GM20431 (cell line): ENCODE data around the gene EVC2.

ENCODE experiments used
- in situ Hi-C: fragments of 300-500 bp; cut with MseI, MboI; formaldehyde crosslinking; loops from one replicate; pipeline ENCODE4 v1.15.0; 2020; ENCODE audit warnings: low sequenced_read_pairs; ENCODE audit not compliant: unreplicated experiment

The EVC2 gene, protein sequence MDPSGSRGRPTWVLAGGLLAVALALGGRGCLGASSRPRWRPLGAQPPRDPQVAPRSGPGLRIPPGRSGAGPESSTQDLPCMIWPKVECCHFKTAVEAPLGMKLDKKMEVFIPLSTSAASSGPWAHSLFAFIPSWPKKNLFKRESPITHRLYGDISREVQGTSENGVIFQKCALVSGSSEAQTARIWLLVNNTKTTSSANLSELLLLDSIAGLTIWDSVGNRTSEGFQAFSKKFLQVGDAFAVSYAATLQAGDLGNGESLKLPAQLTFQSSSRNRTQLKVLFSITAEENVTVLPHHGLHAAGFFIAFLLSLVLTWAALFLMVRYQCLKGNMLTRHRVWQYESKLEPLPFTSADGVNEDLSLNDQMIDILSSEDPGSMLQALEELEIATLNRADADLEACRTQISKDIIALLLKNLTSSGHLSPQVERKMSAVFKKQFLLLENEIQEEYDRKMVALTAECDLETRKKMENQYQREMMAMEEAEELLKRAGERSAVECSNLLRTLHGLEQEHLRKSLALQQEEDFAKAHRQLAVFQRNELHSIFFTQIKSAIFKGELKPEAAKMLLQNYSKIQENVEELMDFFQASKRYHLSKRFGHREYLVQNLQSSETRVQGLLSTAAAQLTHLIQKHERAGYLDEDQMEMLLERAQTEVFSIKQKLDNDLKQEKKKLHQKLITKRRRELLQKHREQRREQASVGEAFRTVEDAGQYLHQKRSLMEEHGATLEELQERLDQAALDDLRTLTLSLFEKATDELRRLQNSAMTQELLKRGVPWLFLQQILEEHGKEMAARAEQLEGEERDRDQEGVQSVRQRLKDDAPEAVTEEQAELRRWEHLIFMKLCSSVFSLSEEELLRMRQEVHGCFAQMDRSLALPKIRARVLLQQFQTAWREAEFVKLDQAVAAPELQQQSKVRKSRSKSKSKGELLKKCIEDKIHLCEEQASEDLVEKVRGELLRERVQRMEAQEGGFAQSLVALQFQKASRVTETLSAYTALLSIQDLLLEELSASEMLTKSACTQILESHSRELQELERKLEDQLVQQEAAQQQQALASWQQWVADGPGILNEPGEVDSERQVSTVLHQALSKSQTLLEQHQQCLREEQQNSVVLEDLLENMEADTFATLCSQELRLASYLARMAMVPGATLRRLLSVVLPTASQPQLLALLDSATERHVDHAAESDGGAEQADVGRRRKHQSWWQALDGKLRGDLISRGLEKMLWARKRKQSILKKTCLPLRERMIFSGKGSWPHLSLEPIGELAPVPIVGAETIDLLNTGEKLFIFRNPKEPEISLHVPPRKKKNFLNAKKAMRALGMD

DNA sequence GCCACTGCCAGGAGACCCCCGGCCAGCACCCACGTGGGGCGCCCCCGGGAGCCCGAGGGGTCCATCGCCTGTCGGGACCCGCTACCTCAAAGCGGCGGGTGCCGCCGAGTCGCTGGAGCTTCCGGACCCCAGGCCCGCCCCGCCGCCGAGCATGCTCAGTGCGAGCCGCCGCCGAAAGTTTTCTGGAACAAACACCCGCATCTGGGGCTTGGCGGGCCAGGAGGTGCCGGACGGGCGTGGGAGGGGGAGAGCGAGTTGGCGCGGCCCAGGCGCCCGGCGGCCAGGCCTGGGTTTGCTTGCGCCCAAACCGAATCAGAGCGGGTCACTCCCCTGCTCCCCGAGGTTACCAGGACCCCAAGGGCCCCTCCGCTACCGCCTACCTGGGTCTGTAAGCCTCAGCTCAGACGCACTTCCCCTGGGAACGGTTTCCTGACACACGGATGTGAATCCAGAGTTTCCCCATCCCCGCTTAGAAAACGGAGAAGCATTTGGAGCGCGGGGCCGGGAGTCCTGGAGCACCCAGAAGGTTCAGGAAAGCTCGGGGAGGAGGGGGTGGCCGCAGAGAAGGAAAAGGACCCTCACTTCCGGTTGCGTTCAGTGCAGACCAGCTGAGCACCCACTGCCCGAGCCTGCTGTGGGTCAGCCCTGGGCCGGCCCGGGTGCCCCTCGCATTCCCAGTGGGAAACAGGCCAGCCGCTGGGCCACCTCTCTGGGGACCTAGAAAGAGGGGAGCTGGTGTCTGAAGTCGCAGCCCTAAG, at the start of gene EVC2:
Gene EVC2 (minus strand): TSS at position 111 of the 758 bp plus-strand sequence. CDS start 46 bp downstream, at position 65.
- in situ Hi-C loops = no loop called here

GRCh38 chr4:5757954-5758353, 49.6 kb upstream of the EVC2 start:
- in situ Hi-C loops = no loop called here

DNA sequence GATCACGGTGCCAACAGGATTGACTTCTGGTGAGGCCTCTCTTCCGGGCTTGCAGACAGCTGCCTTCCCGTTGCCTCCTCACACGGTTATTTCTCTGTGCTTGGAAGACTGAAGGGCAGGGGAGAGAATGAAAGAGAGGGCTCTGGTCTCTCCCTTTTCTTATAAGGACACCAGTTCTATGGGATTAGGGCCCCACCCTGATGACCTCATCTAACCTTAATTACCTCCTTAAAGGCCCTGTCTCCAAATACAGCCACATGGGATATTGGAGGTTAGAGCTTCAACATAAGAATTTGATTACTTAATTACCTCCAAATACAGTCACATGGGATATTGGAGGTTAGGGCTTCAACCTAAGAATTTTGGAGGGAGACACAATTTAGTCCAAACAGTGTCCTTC, 49.2 kb upstream of the EVC2 start:
- in situ Hi-C loops = no loop called here

DNA sequence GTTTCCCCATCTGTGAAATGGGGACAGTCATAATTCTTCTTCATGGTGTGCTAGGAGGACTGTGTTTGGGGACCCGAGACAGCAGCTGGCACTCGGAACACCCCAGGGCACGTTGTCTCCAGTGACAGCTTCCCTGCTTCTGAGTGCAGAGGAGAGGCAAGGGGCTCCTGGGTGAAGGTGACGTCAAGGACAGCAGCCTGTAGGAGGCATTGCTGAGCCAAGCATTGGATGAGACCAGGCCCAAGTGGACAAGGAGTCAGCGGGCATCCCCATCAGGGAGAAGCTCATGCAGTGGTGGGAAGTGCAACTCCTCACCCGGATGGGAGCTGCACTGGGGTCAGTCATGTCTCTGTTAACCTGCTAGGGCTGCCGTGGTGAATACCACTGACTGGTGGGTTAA, 48.7 kb upstream of the EVC2 start:
- in situ Hi-C loops = no loop called here

DNA sequence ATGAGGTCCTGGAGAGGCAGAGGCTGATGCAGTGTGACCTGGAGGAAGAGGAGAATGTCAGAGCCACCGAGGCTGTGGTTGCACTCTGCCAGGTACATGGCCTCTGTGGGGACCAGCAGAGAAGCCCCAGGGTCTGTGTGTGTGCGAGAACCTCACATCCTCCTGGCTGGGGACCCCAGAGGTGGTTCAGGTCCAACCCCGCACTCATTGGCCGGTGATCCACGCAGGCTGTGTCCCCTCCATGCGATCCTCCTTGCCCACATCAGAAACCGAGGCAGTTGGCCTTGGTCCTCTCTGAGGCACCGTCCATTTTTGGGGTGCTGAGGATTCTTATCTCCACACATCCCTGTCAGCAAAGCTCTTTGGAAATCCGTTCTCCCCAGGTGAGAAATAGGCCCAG, 47.9 kb upstream of the EVC2 start:
- in situ Hi-C loops = no loop called here

- in situ Hi-C loops = no loop called here
Observed at GRCh38 chr4:5755679-5756078, 47.3 kb upstream of the EVC2 start.

DNA sequence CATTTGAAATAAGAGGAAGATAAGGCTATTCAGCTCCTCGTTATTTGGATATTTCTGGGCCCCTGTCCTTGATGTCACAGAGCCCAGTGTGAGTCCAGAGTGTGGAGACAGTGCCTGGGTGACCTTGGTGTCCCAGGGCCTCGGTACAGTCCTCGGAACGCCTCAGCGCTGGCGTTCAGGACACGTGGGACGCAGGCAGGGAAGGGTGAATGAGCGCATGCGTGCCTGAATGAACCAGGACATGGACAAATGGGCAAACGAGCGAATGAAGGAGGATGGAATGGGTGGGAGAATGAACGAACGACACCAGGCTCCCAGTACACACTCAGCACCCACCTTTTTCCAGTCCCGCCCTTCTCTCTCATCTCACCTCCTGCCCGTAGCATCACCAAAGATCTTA, 46.8 kb upstream of the EVC2 start:
- in situ Hi-C loops = no loop called here

DNA sequence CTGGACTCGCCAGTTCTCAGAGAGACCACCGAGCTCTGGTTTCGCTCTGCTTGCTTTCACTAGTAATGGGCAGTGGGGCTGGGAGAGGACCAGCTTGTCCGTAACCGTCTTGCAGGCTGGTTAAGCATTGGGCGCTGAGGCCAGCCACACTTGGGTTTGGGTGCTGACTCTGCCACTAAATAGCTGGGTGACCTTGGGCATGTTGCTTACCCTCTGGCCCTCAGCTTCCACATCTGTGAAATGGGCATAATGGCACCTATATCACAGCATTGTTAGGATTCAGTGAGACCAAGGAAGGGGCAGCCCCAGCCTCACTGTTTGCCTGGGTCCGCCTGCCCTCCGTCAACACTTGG, 46.1 kb upstream of the EVC2 start:
- in situ Hi-C loops = no loop called here

DNA sequence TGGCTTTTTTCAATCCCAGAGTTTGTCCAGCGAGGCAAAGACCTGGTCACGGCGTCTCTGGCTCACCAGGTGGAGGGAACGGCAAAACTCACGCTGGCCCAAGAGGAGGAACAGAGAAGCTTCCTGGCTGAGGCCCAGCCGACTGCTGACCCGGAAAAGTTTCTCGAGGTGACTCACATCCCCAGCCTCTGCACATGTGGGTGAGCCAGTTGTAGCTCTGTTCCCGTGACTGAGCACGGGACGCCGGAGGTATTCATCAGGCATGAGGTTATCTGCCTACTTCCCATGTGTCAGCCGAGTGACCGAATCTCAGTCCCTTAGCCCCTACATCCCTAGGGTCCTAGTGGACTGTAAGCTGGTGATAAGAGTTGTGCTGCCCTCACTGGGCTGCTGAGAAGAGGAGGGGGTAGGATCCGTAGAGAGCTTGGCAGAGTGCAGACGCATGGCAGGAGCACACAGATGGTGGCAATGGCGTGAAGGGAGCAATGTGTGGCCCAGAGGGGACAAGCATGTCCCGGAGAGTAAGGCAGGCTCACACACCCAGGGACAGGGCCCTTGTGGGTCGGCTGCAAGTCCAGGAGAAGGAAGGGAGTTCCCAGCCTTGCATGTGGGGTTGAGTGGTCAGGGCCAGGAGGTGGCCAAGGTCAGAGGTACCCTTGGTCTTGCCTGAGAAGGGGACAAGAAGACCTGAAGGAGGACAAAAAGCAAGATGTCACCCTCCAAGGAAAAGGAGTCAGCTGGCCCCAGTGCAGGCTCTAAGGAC, 45.6 kb upstream of the EVC2 start:
- in situ Hi-C loops = no loop called here

GRCh38 chr4:5753366-5753765, 45.0 kb upstream of the EVC2 start:
- in situ Hi-C loops = no loop called here

GRCh38 chr4:5752376-5753184, 44.2 kb upstream of the EVC2 start:
- in situ Hi-C loops = no loop called here

DNA sequence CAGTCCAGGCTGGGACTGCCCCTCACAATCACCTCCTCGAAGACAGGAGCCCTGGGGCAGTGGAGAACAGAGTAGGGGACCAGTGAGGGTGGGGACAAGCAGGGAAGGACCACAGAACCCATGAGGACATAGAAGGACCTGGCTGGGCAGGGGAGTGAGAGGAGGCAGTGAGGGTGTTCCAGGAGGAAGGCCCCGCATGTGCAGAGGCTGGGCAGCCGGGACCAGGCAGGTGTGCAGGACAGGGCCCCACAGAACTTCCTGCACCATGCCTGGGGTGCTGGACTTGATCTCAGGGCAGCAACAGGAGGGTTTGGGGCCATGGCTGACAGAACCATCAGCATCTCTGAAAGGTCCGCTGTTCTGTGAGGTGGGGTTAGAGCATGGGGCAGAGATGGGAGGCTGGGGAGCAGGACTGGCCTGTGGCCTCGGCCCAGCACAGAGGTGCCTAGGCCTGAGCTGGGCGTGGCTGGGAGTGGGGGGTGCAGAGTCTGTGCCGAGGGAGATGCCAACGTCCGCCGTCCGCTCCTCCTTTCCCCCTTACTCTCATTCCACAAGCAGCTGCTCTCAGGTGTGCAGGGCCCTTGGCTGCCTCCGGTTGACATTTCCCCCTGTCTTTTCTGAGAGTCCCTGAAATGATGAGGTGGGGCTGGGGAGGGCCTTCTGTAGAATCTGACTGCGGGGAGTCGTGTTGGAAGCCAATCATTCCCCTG, 43.5 kb upstream of the EVC2 start:
- in situ Hi-C loops = no loop called here

DNA sequence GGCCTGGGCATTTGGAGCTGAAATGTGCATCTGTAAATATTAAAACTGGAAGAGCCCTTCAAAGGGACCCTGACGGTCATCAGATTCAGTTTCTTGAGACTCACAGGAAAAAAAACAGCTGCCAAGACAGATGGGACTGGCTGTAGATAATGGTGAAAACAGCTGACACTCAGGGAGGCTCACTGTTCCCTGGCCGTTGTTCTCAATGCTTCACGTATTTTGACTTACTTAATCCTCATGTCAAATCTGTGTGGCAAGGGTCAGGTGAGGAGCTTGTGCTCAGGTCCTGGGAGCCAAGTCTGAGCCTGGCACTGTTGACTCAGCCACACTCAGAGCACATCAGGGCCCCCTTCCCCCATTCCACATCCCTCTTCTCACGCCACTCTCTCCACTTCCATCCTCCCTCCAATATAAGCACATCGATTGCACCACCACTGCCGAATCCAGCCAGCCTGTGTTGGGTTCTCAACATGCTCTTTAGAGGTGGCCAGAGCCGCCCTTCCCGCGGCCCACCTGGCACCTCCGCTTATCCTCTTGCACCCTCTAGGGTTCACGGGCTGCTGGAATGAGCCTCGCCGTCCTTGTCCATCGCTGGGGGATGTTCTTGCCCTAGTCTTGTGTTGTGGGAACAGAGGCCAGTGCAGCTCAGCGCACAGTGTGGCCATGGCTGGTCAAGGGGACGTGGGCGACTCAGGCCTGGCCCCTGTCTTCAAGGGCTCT, 42.7 kb upstream of the EVC2 start:
- in situ Hi-C loops = no loop called here

DNA sequence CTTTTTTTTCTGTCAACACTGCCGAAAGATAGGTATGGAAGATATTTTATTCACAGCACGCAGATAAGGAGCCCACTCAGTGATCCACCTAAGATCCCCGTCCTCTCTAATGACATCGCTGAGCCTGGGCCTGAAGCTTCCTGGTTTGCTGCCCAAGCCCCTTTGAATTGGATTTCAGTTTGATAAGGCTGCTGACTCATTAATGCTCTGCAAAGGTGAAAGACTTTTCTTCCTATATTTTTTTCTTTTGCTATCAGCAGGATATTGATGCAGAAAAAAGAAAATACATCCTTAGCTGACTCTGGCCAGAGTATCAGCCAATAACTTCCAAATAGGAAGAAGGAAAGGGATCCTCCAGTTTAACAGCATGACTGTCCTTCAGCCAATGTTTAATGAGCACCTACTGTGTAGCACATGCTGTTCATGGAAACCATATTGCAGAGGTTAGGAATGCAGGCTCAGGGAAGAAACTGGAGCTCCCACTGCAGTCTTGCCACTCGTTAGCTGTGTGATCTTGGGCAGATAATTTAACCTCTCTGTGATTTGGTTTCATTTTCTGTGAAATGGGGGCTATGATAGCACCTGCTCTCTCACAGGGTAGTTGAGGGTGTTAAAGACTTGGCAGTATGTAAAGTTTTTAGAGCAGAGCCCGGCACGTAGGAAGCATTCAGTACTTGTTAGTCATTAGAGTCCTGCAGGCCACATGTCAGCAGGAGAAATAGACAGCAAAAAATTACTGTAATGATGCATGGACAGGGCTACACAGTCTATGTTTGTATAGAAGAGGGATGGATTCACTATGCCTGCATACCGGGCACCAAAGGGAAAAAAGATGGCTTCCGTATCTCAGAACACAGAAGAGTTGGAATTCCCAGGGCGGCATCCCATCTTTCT, 41.9 kb upstream of the EVC2 start:
- in situ Hi-C loops = no loop called here

GRCh38 chr4:5749568-5749967, 41.2 kb upstream of the EVC2 start:
- in situ Hi-C loops = no loop called here

DNA sequence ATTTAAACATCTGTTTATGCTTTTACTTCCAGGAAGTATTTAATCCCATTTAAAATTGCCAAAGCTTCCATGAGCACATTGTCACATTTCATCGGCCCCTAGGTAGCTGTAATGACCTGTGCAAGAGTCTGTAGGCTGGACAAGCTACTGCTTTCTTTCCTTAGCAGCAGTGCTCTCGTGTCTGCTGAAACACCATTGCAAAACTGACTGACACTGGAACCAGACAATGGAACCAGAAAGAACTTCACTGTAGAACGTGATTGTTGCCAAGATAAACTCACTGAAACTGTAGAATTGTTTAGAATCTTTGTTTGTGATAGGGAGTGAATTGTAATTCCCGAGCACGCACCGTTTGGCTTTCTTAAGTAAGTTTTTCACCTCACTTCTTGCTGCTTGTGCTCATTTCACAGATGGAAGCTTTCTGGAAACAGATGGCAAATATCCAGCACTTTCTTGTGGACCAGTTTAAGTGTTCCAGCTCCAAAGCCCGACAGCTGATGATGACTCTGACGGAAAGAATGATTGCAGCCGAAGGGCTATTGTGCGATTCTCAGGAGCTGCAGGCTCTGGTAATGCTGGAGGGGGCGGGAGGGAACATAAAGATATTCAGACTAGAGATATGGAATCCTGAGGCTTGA, 39.5 kb upstream of the EVC2 start:
- in situ Hi-C loops = no loop called here
